Measurements from ENCODE around the gene ENOX1. TPM values are rescaled to one million over a fixed set of nuclear protein-coding genes. Genes with fewer than 3 reads are reported as not detected.

The ENOX1 gene
- polyA plus RNA-seq, 2 of the 4 experiments (the other 2 are of a cell fraction), result 0.28 to 0.41 TPM

- TF ChIP-seq EP300 (IDR thresholded peaks at IDR 0.05), result no peak
- no peak for TF ChIP-seq MAZ (IDR thresholded peaks at IDR 0.05; ENCODE audit: borderline replicate concordance, low read depth, low read length)
- no peak for TF ChIP-seq HEYL (CRISPR knock-in tag; IDR thresholded peaks at IDR 0.05)
- no peak for TF ChIP-seq HOXB13 (CRISPR knock-in tag; IDR thresholded peaks at IDR 0.05; ENCODE audit: low read depth)
- no peak for TF ChIP-seq RFX5 (IDR thresholded peaks at IDR 0.05)
Measured at GRCh38 chr13:43307221-43307920, 479.4 kb downstream of the ENOX1 start (continued).

DNA sequence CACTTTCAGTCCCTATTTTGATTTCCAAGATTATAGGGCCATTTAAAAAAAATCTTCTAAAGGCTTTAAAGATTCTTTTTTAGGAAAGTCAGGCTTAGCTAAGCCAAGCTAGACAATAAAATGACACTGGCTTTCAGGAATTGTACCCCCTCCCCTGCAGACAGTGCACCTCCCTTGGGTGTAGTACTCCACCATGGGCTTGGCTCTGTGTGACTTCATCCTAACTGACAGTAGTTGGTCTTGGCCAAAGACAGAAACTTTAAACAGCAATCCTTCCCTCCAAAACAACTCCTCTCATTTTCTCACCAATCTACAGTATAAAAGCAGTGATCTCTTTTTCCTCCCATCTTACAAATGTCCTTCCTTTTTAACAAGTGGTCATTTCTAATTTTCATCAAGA, 480.4 kb downstream of the ENOX1 start:
- POLR2A ChIA-PET, result no interaction called here
- CTCF ChIA-PET, result no interaction called here

DNA sequence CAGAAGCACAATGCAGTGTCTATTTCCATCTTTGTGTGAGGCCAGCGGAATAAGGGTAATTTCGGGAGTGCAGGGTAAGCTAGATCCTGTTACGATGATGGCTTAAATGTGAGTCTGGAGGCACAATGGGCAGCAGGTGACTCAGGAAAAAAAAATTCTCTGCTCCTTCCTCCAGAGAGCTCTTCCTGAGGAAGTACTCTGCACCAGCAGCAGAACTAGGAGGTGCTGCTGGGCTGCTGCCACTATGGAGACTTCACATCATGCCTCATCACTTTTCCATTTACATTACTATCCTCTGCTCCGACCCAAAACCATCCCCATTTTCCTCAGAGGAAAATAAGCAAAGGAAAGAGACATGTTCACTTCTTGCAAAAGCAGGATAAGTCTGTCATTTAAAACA, 481.4 kb downstream of the ENOX1 start:
- H3K4me3 ChIP-seq, result no peak overlapping the region
- H3K9me3 ChIP-seq, result no peaks in the 10 kb centered on the region
- H3K27ac ChIP-seq, result no peak overlapping the region
- FAIRE-seq, result no peak
- H3K4me2 ChIP-seq, result no peak overlapping the region
- WGBS (ENCODE audit: missing lambda C conversion rate), result 21% methylated on average over 4 of the region's 4 CpGs
- 0 out of 6 replicates have a peak, but pooled peaks of 1 of the 2 experiments have one; percentile 31 for ATAC-seq
- TF ChIP-seq, protein P1, sequence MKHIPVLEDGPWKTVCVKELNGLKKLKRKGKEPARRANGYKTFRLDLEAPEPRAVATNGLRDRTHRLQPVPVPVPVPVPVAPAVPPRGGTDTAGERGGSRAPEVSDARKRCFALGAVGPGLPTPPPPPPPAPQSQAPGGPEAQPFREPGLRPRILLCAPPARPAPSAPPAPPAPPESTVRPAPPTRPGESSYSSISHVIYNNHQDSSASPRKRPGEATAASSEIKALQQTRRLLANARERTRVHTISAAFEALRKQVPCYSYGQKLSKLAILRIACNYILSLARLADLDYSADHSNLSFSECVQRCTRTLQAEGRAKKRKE (CRISPR knock-in tag; IDR thresholded peaks at IDR 0.05; ENCODE audit: low read depth), result no peak
- TF ChIP-seq CHD2 (IDR thresholded peaks at IDR 0.05; ENCODE audit: low read length, partially characterized antibody), result no peak
- TF ChIP-seq, protein P2, sequence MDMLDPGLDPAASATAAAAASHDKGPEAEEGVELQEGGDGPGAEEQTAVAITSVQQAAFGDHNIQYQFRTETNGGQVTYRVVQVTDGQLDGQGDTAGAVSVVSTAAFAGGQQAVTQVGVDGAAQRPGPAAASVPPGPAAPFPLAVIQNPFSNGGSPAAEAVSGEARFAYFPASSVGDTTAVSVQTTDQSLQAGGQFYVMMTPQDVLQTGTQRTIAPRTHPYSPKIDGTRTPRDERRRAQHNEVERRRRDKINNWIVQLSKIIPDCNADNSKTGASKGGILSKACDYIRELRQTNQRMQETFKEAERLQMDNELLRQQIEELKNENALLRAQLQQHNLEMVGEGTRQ (IDR thresholded peaks at IDR 0.05), result no peak
- TF ChIP-seq, protein P3, sequence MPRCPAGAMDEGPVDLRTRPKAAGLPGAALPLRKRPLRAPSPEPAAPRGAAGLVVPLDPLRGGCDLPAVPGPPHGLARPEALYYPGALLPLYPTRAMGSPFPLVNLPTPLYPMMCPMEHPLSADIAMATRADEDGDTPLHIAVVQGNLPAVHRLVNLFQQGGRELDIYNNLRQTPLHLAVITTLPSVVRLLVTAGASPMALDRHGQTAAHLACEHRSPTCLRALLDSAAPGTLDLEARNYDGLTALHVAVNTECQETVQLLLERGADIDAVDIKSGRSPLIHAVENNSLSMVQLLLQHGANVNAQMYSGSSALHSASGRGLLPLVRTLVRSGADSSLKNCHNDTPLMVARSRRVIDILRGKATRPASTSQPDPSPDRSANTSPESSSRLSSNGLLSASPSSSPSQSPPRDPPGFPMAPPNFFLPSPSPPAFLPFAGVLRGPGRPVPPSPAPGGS (IDR thresholded peaks at IDR 0.05), result no peak
- no peak for TF ChIP-seq MAFK (IDR thresholded peaks at IDR 0.05; ENCODE audit: partially characterized antibody)
- TF ChIP-seq EP300 (IDR thresholded peaks at IDR 0.05), result no peak
- TF ChIP-seq, protein P4, sequence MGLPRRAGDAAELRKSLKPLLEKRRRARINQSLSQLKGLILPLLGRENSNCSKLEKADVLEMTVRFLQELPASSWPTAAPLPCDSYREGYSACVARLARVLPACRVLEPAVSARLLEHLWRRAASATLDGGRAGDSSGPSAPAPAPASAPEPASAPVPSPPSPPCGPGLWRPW (IDR thresholded peaks at IDR 0.05), result no peak
- no peak for TF ChIP-seq CBX2 (IDR thresholded peaks at IDR 0.05; ENCODE audit: borderline replicate concordance, low read depth)
- TF ChIP-seq ELK1 (IDR thresholded peaks at IDR 0.05; ENCODE audit: low read depth, low read length), result no peak
- TF ChIP-seq, protein P5, sequence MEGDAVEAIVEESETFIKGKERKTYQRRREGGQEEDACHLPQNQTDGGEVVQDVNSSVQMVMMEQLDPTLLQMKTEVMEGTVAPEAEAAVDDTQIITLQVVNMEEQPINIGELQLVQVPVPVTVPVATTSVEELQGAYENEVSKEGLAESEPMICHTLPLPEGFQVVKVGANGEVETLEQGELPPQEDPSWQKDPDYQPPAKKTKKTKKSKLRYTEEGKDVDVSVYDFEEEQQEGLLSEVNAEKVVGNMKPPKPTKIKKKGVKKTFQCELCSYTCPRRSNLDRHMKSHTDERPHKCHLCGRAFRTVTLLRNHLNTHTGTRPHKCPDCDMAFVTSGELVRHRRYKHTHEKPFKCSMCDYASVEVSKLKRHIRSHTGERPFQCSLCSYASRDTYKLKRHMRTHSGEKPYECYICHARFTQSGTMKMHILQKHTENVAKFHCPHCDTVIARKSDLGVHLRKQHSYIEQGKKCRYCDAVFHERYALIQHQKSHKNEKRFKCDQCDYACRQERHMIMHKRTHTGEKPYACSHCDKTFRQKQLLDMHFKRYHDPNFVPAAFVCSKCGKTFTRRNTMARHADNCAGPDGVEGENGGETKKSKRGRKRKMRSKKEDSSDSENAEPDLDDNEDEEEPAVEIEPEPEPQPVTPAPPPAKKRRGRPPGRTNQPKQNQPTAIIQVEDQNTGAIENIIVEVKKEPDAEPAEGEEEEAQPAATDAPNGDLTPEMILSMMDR (IDR thresholded peaks at IDR 0.05), result no peak
- TF ChIP-seq RAD21 (conservative IDR thresholded peaks at IDR 0.05 in 1 of 2, IDR thresholded peaks at IDR 0.05 in 1 of 2), result no peak
- TF ChIP-seq, protein P6, sequence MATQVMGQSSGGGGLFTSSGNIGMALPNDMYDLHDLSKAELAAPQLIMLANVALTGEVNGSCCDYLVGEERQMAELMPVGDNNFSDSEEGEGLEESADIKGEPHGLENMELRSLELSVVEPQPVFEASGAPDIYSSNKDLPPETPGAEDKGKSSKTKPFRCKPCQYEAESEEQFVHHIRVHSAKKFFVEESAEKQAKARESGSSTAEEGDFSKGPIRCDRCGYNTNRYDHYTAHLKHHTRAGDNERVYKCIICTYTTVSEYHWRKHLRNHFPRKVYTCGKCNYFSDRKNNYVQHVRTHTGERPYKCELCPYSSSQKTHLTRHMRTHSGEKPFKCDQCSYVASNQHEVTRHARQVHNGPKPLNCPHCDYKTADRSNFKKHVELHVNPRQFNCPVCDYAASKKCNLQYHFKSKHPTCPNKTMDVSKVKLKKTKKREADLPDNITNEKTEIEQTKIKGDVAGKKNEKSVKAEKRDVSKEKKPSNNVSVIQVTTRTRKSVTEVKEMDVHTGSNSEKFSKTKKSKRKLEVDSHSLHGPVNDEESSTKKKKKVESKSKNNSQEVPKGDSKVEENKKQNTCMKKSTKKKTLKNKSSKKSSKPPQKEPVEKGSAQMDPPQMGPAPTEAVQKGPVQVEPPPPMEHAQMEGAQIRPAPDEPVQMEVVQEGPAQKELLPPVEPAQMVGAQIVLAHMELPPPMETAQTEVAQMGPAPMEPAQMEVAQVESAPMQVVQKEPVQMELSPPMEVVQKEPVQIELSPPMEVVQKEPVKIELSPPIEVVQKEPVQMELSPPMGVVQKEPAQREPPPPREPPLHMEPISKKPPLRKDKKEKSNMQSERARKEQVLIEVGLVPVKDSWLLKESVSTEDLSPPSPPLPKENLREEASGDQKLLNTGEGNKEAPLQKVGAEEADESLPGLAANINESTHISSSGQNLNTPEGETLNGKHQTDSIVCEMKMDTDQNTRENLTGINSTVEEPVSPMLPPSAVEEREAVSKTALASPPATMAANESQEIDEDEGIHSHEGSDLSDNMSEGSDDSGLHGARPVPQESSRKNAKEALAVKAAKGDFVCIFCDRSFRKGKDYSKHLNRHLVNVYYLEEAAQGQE (IDR thresholded peaks at IDR 0.05), result no peak
- POLR2A ChIA-PET, result no interaction called here
- no peak for DNase-seq (ENCODE audit: low read depth in 1 of 2, low spot score in 1 of 2)
- H3K4me1 ChIP-seq, result no peaks in the 10 kb centered on the region
- CTCF ChIA-PET, result no interaction called here

More for the DNA sequence above, 480.4 kb downstream of the ENOX1 start:
- no peak for ATAC-seq
- no peak for DNase-seq (ENCODE audit: low read depth in 1 of 2, low spot score in 1 of 2)
- H3K4me1 ChIP-seq, result no peaks in the 10 kb centered on the region
- no peak overlapping the region for H3K27ac ChIP-seq
- H3K4me3 ChIP-seq, result no peak overlapping the region
- no peaks in the 10 kb centered on the region for H3K9me3 ChIP-seq
- no peak overlapping the region for H3K4me2 ChIP-seq
- no peak for FAIRE-seq
- TF ChIP-seq, protein P2 (IDR thresholded peaks at IDR 0.05), result no peak
- TF ChIP-seq RFX5 (IDR thresholded peaks at IDR 0.05), result no peak
